ENCODE results near the gene SOD3. TPM values are rescaled to one million over a fixed set of nuclear protein-coding genes. Genes with fewer than 3 reads are reported as not detected.

Gene SOD3
- total and polyA plus RNA-seq, 2 of the 4 experiments (the other 2 are of a cell fraction): 0.36 to 5.8 TPM

GRCh38 chr4:24809815-24810405, 14.5 kb downstream of the SOD3 start:
- Histone ChIP-seq H3K4ac (ENCODE audit: low read depth, low read length) (peak overlapping the region; percentile 78), H3K9me1 (ENCODE audit: insufficient read depth, low read length) (peaks cover 8% of the 10 kb centered on the region), H4K5ac (ENCODE audit: low read depth, low read length) (no peak overlapping the region), H3K56ac (ENCODE audit: extremely low read depth, insufficient read depth, low read length) (no peak overlapping the region), H2BK5ac (ENCODE audit: low read depth, low read length, poor library complexity, severe bottlenecking) (peak overlapping the region; percentile 44), H3K9ac (ENCODE audit: low read depth, low read length) (no peak overlapping the region), H4K8ac (ENCODE audit: low read depth in 2 of 2, low read length in 2 of 2) (peak overlapping the region in 1 of 2 experiments; percentile 69; a peak in 1 of 4 replicates), H3K27ac (ENCODE audit: insufficient read depth, low read length) (peak overlapping the region; percentile 14; the same call in 1 of the 2 replicates), H3K23ac (ENCODE audit: low read depth, low read length) (no peak overlapping the region), H3K4me3 (ENCODE audit: insufficient read depth, low read depth, low read length) (no peak overlapping the region), H3K14ac (replicated peaks; ENCODE audit: low read depth, low read length) (peak overlapping the region; percentile 66), H2BK120ac (ENCODE audit: low read depth, low read length) (peak overlapping the region; percentile 39; the same call in 1 of the 2 replicates), H3K4me2 (ENCODE audit: low read depth, low read length) (peak overlapping the region; percentile 66), H4K91ac (ENCODE audit: insufficient read depth, low read depth, low read length) (peak overlapping the region; percentile 45), H3K18ac (ENCODE audit: low read depth, low read length) (peak overlapping the region; percentile 80), H3K4me1 (ENCODE audit: control insufficient read depth, insufficient read depth, low read length) (peaks cover 10% of the 10 kb centered on the region), H3K79me1 (ENCODE audit: low read depth in 1 of 2, low read length in 2 of 2) (peaks cover 0 to 5% of the 10 kb centered on the region in 2 experiments; a peak in 1 of 4 replicates), H2AK5ac (ENCODE audit: low read depth, low read length) (peak overlapping the region; percentile 37; the same call in 1 of the 2 replicates), H3K36me3 (ENCODE audit: control insufficient read depth, insufficient read depth, low read length) (peaks cover 3% of the 10 kb centered on the region; the same call in 1 of the 2 replicates), H4K20me1 (ENCODE audit: insufficient read depth, low read length) (0 out of 2 replicates have a peak, but pooled peaks cover 3% of the 10 kb centered on the region), H2AK9ac (replicated peaks; ENCODE audit: low read depth, low read length, poor library complexity) (no peak overlapping the region), H3K27me3 (ENCODE audit: control insufficient read depth, insufficient read depth, low read length) (no peaks in the 10 kb centered on the region), H2BK15ac (ENCODE audit: low read depth, low read length) (peak overlapping the region; percentile 63; the same call in 1 of the 3 replicates), H3K9me3 (ENCODE audit: control insufficient read depth, insufficient read depth, low read length) (peaks cover 5% of the 10 kb centered on the region), H2BK20ac (ENCODE audit: low read depth, low read length) (peak overlapping the region; percentile 83), H2AFZ (replicated peaks; ENCODE audit: low read length, poor library complexity) (no peak overlapping the region)
- BruUV-seq (replicated peaks): no TSS peak
- WGBS, 2 experiments (ENCODE audit: extremely low coverage in 2 of 2, insufficient read length in 1 of 2): 100% methylated on average over 3 of the region's 6 CpGs; no CpG with 5 or more reads in 1 of the 2 experiments
- ATAC-seq (ENCODE audit: low read depth): peak; percentile 89
- DNase-seq: peak; percentile 83
- dilution Hi-C loops (cut with HindIII; ENCODE audit: low sequenced_read_pairs, unreplicated experiment): no loop called here
- in situ Hi-C loops (cut with MboI; ENCODE audit: low sequenced_read_pairs): no loop called here
- TF ChIP-seq NFE2L2 (IDR thresholded peaks at IDR 0.05; ENCODE audit: low read depth, low read length) (no peak), FOS (IDR thresholded peaks at IDR 0.05; ENCODE audit: low read depth, low read length) (peak; percentile 51; the same call in 1 of the 2 replicates)
- TF ChIP-seq, protein P1, sequence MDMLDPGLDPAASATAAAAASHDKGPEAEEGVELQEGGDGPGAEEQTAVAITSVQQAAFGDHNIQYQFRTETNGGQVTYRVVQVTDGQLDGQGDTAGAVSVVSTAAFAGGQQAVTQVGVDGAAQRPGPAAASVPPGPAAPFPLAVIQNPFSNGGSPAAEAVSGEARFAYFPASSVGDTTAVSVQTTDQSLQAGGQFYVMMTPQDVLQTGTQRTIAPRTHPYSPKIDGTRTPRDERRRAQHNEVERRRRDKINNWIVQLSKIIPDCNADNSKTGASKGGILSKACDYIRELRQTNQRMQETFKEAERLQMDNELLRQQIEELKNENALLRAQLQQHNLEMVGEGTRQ (IDR thresholded peaks at IDR 0.05; ENCODE audit: low read depth, low read length): no peak
- CTCF ChIA-PET: no interaction called here
- intact Hi-C loops (cut with micrococcal nuclease): loop anchor here (5.0 kb wide), 1 partner anchor 42 kb away; no protein-coding TSS in a partner anchor
- POLR2A ChIA-PET (ENCODE audit: unreplicated experiment): no interaction called here
